Adrenal gland (tissue), 12 donors: ENCODE results near the gene CATSPER4. TPM values are rescaled to one million over a fixed set of nuclear protein-coding genes. Genes with fewer than 3 reads are reported as not detected.

Experiments
- DNase-seq, 7 donors: peaks; one replicate each; pipeline ENCODE4 v3.0.0-alpha.2; 2019 to 2020
- H3K27ac ChIP-seq, 5 donors: fragments of 200-600 bp; sonication (generic) in 4 of 5; 1 replicate in 3 of 5; 2 replicates in 2 of 5; pipeline versions ENCODE4 v1.5.1 to v1.8.0; 2016 to 2020; ENCODE audit warnings: mild to moderate bottlenecking in 1 of 5
- H3K27me3 ChIP-seq: fragments of 200-600 bp; 2 replicates; pipeline ENCODE4 v1.8.0; 2021
- H3K36me3 ChIP-seq, 2 donors: fragments of 200-600 bp; replicated peaks in 1 of 2; 1 replicate in 1 of 2; 2 replicates in 1 of 2; pipeline versions ENCODE4 v1.5.1 to v1.8.0; 2018 to 2022
- H3K4me1 ChIP-seq, 2 donors: fragments of 200-600 bp; replicated peaks in 1 of 2; 1 replicate in 1 of 2; 2 replicates in 1 of 2; pipeline versions ENCODE4 v1.5.1 to v1.8.0; 2018 to 2021
- H3K4me3 ChIP-seq, 4 donors: fragments of 200-600 bp; sonication (generic) in 3 of 4; one replicate each; pipeline ENCODE4 v1.5.1; 2016 to 2018
- H3K9me3 ChIP-seq, 3 donors: fragments of 200-600 bp; sonication (generic) in 1 of 3; replicated peaks in 1 of 3; 1 replicate in 2 of 3; 2 replicates in 1 of 3; pipeline versions ENCODE4 v1.5.1 to v1.8.0; 2016 to 2021
- CTCF ChIP-seq, 6 experiments: fragments of 450-650 bp in 4 of 6; fragments of 200-600 bp in 2 of 6; sonication (generic) in 1 of 6; IDR thresholded peaks; 1 replicate in 5 of 6; 2 replicates in 1 of 6; pipeline versions ENCODE4 v1.5.1 to v1.8.0; 2016 to 2021; ENCODE audit warnings: antibody characterized with exemption in 6 of 6, mild to moderate bottlenecking in 2 of 6, moderate library complexity in 1 of 6
- POLR2A ChIP-seq, 2 donors: fragments of 450-650 bp; IDR thresholded peaks; one replicate each; pipeline ENCODE4 v1.6.1; 2017; ENCODE audit warnings: antibody characterized with exemption in 2 of 2, mild to moderate bottlenecking in 2 of 2, moderate library complexity in 1 of 2
- WGBS, 4 donors: extraction: QIAGEN DNeasy Blood & Tissue Kit in 2 of 4; methylation state at CpG; one replicate each; pipeline versions ENCODE4 v1.1.5 to v1.1.7; 2013 to 2017; 5-methylcytosine and 5-hydroxymethylcytosine counted together
- intact Hi-C, 2 donors: fragments of 100-400 bp; cut with DNase I; formaldehyde crosslinking; loops; one replicate each; pipeline versions ENCODE4 v1.14.1 to v1.15.0; 2022 to 2023
- polyA plus RNA-seq, 3 donors: library from polyadenylated mRNA; stranded (reverse); fragments of 200-250 nt in 2 of 3; fragments of 350-450 nt in 1 of 3; fragmentation: Illumina TruSeq in 1 of 3; extraction: RNeasy Lipid Tissue Mini Kit (QIAGEN cat#74804) in 1 of 3; gene quantifications; one replicate each; pipeline ENCODE4 v1.2.3, GENCODE V29; 2013 to 2014
- total RNA-seq, 9 donors: library from RNA; depleted of rRNA in 4 of 9; stranded (reverse); fragments of >200 nt in 4 of 9; fragments of 120-200 nt in 1 of 9; fragmentation: NEBNext Ultra II Directional in 1 of 9; extraction: Animal tissue kit (Norgen Biotek cat#: 25700) in 1 of 9; gene quantifications; one replicate each; pipeline versions ENCODE4 v1.1.0 to v1.2.4, GENCODE V29; 2013 to 2023
- donor health status: healthy with polysubstance abuse.
- donor health status: Bipolar disorder and iron deficiency.
- donor health status: DM: yes; HTN: yes; CAD: no.
- donor health status: DM: no; HTN: no; CAD: no.
- donor health status: DM: no; HTN: no; CAD: no.
- donor health status: DM: yes; HTN: yes; CAD: no.

CATSPER4 gene
- total and polyA plus RNA-seq, 12 donors, result not detected

GRCh38 chr1:26163684-26164035 is 26.7 kb upstream of the CATSPER4 start:
- no peak overlapping the region for H3K27ac ChIP-seq
- TF ChIP-seq CTCF (IDR thresholded peaks at IDR 0.05), result no peak
- TF ChIP-seq POLR2A (IDR thresholded peaks at IDR 0.05), result no peak

GRCh38 chr1:26164036-26164860 is 26.2 kb upstream of the CATSPER4 start:
- peak in 4 of 6 experiments; percentile 10 to 79 (median 72) for TF ChIP-seq CTCF (IDR thresholded peaks at IDR 0.05)
- TF ChIP-seq POLR2A (IDR thresholded peaks at IDR 0.05), result no peak
- no peaks in the 10 kb centered on the region for H3K27me3 ChIP-seq
- H3K27ac ChIP-seq, result no peak overlapping the region
- 8 to 16% (median 11%) methylated on average over 34 to 72 of the region's 72 CpGs for WGBS, 4 donors
- DNase-seq, result peak in 2 of 7 donors; percentile 28 to 33
- H3K4me3 ChIP-seq, result peak overlapping the region in 1 of 4 donors; percentile 72
- intact Hi-C loops, result loop anchor here in 1 of 2 donors (10.0 kb wide), 1 partner anchor 129 kb away; no protein-coding TSS in a partner anchor
- no peaks in the 10 kb centered on the region for H3K9me3 ChIP-seq
- H3K4me1 ChIP-seq, result peaks cover 10 to 17% of the 10 kb centered on the region in 2 donors
- no peaks in the 10 kb centered on the region for H3K36me3 ChIP-seq

More at GRCh38 chr1:26163684-26164035, 26.7 kb upstream of the CATSPER4 start:
- intact Hi-C loops, result loop anchor here in 1 of 2 donors (10.0 kb wide), 1 partner anchor 129 kb away; no protein-coding TSS in a partner anchor
- DNase-seq, result no peak
- H3K36me3 ChIP-seq, result no peaks in the 10 kb centered on the region
- WGBS, 4 donors, result 52 to 68% (median 65%) methylated on average over 9 of the region's 9 CpGs
- peaks cover 10 to 15% of the 10 kb centered on the region in 2 donors for H3K4me1 ChIP-seq
- H3K9me3 ChIP-seq, result no peaks in the 10 kb centered on the region
- no peaks in the 10 kb centered on the region for H3K27me3 ChIP-seq
- H3K4me3 ChIP-seq, result peak overlapping the region in 1 of 4 donors; percentile 72

GRCh38 chr1:26164861-26165842 is 25.2 kb upstream of the CATSPER4 start:
- no peak overlapping the region for H3K27ac ChIP-seq
- H3K27me3 ChIP-seq, result no peaks in the 10 kb centered on the region
- no peaks in the 10 kb centered on the region for H3K36me3 ChIP-seq
- intact Hi-C loops, result loop anchor here (5.0 to 10.0 kb wide), 3 partner anchors 67 to 157 kb away; partner anchors contain the start of gene CEP85 (in 1 of the 2)
- TF ChIP-seq CTCF (IDR thresholded peaks at IDR 0.05) (no peak), POLR2A (IDR thresholded peaks at IDR 0.05) (no peak)
- no peak for DNase-seq
- H3K4me1 ChIP-seq, result peaks cover 12 to 21% of the 10 kb centered on the region in 2 donors
- no peak overlapping the region for H3K4me3 ChIP-seq
- no peaks in the 10 kb centered on the region for H3K9me3 ChIP-seq
- WGBS, 4 donors, result 75 to 77% (median 76%) methylated on average over 19 of the region's 19 CpGs
